ENCODE results near the gene PAGR1. TPM values are rescaled to one million over a fixed set of nuclear protein-coding genes. Genes with fewer than 3 reads are reported as not detected.
"Not testable (repeated sequence)": the region's sequence is repeated elsewhere in the genome, so short reads cannot be mapped to it uniquely, and the experiment has no call there.

PAGR1 gene
- total RNA-seq, 1 donor from 2014 or later = 53.9 TPM

DNA sequence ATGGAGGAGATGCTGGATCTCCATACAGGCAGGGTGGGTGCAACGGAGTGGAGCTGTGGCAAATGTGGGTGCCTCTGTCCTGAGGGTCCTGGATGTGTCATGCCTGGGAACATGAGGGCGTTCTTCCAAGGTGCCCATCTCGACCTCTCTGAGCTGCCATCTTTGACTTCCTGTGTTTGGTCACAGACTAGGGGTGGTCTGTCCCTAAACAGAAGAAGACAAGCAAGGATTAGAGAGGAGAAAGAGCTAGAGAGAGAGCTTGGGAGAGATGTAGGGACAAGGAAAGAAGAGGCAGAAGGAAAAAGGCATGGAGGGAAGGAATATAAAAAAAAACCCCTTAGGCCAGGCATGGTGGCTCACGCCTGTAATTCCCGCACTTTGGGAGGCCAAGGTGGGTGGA lies 41.2 kb upstream of the PAGR1 start:
- Histone ChIP-seq H3K4me3 (ENCODE audit: low read depth, low read length) (no peak overlapping the region), H3K27me3 (ENCODE audit: control insufficient read depth, insufficient read depth, low read length) (peaks cover 2% of the 10 kb centered on the region), H3K36me3 (ENCODE audit: control insufficient read depth, insufficient read depth, low read length) (no peaks in the 10 kb centered on the region)
- DNase-seq (ENCODE audit: low read depth) = no peak
- TF ChIP-seq, protein P1, sequence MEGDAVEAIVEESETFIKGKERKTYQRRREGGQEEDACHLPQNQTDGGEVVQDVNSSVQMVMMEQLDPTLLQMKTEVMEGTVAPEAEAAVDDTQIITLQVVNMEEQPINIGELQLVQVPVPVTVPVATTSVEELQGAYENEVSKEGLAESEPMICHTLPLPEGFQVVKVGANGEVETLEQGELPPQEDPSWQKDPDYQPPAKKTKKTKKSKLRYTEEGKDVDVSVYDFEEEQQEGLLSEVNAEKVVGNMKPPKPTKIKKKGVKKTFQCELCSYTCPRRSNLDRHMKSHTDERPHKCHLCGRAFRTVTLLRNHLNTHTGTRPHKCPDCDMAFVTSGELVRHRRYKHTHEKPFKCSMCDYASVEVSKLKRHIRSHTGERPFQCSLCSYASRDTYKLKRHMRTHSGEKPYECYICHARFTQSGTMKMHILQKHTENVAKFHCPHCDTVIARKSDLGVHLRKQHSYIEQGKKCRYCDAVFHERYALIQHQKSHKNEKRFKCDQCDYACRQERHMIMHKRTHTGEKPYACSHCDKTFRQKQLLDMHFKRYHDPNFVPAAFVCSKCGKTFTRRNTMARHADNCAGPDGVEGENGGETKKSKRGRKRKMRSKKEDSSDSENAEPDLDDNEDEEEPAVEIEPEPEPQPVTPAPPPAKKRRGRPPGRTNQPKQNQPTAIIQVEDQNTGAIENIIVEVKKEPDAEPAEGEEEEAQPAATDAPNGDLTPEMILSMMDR (IDR thresholded peaks at IDR 0.05; ENCODE audit: insufficient read depth, low read length, poor library complexity, severe bottlenecking) = no peak

DNA sequence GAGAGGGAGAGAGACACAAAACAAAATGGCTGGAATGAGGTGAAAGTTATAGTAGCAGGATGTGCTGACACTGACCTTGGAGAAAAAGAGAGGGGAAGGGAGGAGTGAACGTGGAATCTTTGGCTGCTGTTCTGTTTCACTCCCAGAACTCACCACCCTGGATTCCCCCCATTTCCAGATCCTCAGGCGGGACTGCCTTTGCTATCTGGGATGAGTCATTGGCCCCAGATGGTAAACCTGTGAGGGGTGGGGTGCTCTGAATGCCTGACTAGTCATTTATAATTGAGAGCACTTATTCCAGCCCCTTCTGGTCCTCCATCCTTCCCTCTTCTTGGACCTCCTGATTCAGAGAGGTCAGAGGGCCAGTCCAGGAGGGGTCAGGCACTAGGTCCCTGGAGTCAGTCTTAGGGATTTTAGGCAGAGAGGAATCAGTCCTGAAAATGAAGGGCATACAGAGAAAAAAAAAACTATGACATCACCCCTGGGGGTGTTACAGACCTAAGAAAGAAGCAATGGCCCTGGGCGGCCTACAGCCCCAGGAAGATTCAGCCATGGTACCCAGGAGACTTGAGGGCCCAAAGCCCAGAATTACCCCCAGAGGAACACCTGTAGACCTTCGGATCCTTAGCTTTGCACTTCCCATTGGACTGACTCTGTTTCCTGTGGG lies 40.1 kb upstream of the PAGR1 start:
- peak; percentile 32 for DNase-seq (ENCODE audit: low read depth)
- H3K4me3 ChIP-seq (ENCODE audit: low read depth, low read length) = no peak overlapping the region
- TF ChIP-seq, protein P1 (IDR thresholded peaks at IDR 0.05; ENCODE audit: insufficient read depth, low read length, poor library complexity, severe bottlenecking) = no peak
- H3K36me3 ChIP-seq (ENCODE audit: control insufficient read depth, insufficient read depth, low read length) = no peaks in the 10 kb centered on the region
- peaks cover 2% of the 10 kb centered on the region for H3K27me3 ChIP-seq (ENCODE audit: control insufficient read depth, insufficient read depth, low read length)

DNA sequence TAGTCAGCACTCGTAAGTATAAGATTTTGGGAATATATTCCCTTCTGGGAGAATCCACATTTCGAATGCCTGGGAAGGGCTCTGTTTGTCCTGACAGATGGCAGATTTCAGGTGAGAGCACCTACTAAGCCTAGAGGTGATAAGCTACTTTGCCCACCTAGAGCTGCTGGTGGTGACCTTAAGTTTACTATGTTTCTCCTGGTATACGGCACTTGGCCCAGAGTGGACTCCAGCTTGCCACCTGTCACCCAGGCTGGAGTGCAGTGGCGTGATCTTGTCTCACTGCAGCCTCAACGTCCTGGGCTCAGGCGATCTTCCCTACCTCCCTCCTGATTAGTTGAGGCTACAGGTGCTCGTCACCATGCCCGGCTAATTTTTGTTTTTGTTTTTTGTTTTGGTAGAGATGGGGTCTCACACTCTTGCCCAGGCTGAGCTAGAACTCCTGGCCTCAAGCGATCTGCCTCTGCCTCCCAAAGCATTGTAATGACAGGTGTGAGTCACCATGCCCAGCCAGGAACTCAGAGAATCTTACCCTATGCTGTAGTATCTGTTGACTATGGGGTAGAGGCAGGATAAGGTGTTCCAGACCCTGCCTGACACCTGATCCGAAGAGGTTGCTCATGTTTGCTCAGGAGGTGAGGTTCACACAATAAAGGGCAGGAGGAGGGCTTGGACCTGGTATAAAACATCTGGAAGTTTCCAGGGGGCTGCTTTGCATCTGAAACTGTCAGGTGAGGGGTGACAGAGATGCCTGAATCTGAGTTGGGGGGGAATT lies 38.2 kb upstream of the PAGR1 start, which contains the start of gene ZG16:
Gene ZG16, plus strand, starts transcription at position 681 of the 775 bp plus-strand sequence. CDS start 1,011 bp downstream, outside the sequence.
- H3K4me3 ChIP-seq (ENCODE audit: low read depth, low read length) = no peak within 1 kb of the TSS
- peaks cover 2% of the 10 kb centered on the region for H3K27me3 ChIP-seq (ENCODE audit: control insufficient read depth, insufficient read depth, low read length)
- TF ChIP-seq, protein P1 (IDR thresholded peaks at IDR 0.05; ENCODE audit: insufficient read depth, low read length, poor library complexity, severe bottlenecking) = no peak
- DNase-seq (ENCODE audit: low read depth) = no peak
- H3K36me3 ChIP-seq (ENCODE audit: control insufficient read depth, insufficient read depth, low read length) = no peaks in the 10 kb centered on the region

DNA sequence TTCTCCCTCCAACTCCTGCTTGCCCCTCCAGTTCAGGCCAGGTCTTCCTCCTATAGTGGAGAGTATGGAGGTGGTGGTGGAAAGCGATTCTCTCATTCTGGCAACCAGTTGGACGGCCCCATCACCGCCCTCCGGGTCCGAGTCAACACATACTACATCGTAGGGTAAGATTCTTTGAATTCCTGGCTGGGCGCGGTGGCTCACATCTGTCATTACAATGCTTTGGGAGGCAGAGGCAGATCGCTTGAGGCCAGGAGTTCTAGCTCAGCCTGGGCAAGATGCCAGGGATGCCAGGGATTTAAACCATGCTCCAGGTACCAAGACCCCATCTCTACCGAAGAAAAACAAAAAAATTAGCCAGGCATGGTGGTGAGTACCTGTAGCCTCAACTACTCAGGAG lies 36.5 kb upstream of the PAGR1 start:
- DNase-seq (ENCODE audit: low read depth) = no peak

DNA sequence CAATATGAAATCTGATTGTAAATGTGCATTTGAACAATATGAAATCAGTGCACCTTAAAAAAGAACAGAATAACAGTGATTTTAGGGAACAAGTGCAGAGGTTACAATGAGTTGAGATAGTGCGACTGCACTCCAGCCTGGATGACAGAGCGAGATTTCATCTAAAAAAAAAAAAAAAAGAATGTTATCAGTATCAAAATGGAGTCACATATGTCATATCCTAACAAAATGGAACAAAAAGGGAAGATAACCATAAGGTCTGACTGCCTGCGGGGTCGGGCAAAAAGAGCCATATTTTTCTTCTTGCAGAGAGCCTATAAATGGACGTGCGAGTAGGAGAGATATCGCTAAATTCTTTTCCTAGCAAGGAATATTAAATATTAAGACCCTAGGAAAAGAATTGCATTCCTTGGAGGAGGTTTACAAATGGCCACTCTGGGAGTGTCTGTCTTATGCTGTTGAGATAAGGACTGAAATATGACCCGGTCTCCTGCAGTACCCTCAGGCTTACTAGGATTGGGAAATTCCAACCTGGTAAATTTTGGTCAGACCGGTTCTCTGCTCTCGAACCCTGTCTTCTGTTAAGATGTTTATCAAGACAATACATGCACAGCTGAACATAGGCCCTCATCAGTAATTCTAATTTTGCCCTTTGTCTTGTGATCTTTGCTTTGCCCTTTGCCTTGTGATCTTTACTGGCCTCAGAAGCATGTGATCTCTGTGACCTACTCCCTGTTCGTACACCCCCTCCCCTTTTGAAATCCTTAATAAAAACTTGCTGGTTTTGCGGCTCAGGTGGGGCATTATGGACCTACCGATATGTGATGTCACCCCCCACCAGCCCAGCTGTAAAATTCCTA lies 32.6 kb upstream of the PAGR1 start:
- H3K4me3 ChIP-seq (ENCODE audit: low read depth, low read length); DNase-seq (ENCODE audit: low read depth); H3K36me3 ChIP-seq (ENCODE audit: control insufficient read depth, insufficient read depth, low read length): not testable (repeated sequence)

More for the DNA sequence above, 36.5 kb upstream of the PAGR1 start:
- H3K36me3 ChIP-seq (ENCODE audit: control insufficient read depth, insufficient read depth, low read length) = no peaks in the 10 kb centered on the region
- H3K27me3 ChIP-seq (ENCODE audit: control insufficient read depth, insufficient read depth, low read length) = peaks cover 2% of the 10 kb centered on the region
- H3K4me3 ChIP-seq (ENCODE audit: low read depth, low read length) = no peak overlapping the region
- TF ChIP-seq, protein P1 (IDR thresholded peaks at IDR 0.05; ENCODE audit: insufficient read depth, low read length, poor library complexity, severe bottlenecking) = no peak

DNA sequence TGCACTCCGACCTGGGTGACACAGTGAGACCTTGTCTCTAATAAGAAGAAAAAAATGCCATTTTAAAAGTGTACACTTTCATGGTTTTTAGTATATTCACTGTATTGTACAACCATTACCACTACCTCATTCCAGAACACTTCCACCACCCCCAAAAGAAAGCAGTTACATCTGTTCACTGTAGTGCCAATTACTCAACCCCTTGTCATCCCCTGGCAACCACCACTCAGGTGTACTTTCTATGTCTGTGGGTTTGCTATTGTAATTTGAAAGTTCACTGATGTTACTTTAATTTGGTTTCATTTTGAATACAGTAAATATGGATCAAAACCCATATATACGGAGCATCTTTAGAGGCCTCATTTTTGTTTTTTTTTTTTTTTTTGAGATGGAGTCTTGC lies 31.8 kb upstream of the PAGR1 start:
- no peak for DNase-seq (ENCODE audit: low read depth)
- H3K36me3 ChIP-seq (ENCODE audit: control insufficient read depth, insufficient read depth, low read length) = no peaks in the 10 kb centered on the region

More for the DNA sequence above, 32.6 kb upstream of the PAGR1 start:
- H3K27me3 ChIP-seq (ENCODE audit: control insufficient read depth, insufficient read depth, low read length) = not testable (repeated sequence)

More for the DNA sequence above, 31.8 kb upstream of the PAGR1 start:
- Histone ChIP-seq H3K4me3 (ENCODE audit: low read depth, low read length) (no peak overlapping the region), H3K27me3 (ENCODE audit: control insufficient read depth, insufficient read depth, low read length) (no peaks in the 10 kb centered on the region)
- TF ChIP-seq, protein P1 (IDR thresholded peaks at IDR 0.05; ENCODE audit: insufficient read depth, low read length, poor library complexity, severe bottlenecking) = no peak

Measured in kidney epithelial cell (primary cell).